HFF-Myc (cell line): Measurements from ENCODE around the gene BMERB1.
"Not testable (repeated sequence)": the region's sequence is repeated elsewhere in the genome, so short reads cannot be mapped to it uniquely, and the experiment has no call there.

Source experiments
- DNase-seq: peaks from one replicate; pipeline ENCODE4 v3.0.0-alpha.2; 2011; ENCODE audit warnings: low read depth; ENCODE audit errors: extremely low read depth
- H3K4me3 ChIP-seq: replicated peaks from 2 replicates; pipeline ENCODE4 v1.5.1; 2011; ENCODE audit warnings: low read depth, mild to moderate bottlenecking, control low read depth, low read length
- CTCF ChIP-seq: IDR thresholded peaks from 2 replicates; pipeline ENCODE4 v1.5.1; 2012; ENCODE audit warnings: mild to moderate bottlenecking, low read depth, low read length, control low read depth; ENCODE audit errors: missing control alignments

The BMERB1 gene

GRCh38 chr16:15435216-15435864 lies 952 bp downstream of the BMERB1 start:
- TF ChIP-seq CTCF: no peak
- peak overlapping the region; percentile 87 for H3K4me3 ChIP-seq
- DNase-seq: no peak

- DNase-seq: no peak
- TF ChIP-seq CTCF: no peak
- no peak overlapping the region for H3K4me3 ChIP-seq
Measured at GRCh38 chr16:15439102-15439501, 4.7 kb downstream of the BMERB1 start.

- no peak for TF ChIP-seq CTCF
- no peak overlapping the region for H3K4me3 ChIP-seq
- no peak for DNase-seq
Measured at GRCh38 chr16:15439521-15439920, 5.1 kb downstream of the BMERB1 start.

- H3K4me3 ChIP-seq: no peak overlapping the region
- TF ChIP-seq CTCF: no peak
- DNase-seq: no peak
Measured at GRCh38 chr16:15440852-15441251, 6.5 kb downstream of the BMERB1 start.

- DNase-seq, H3K4me3 ChIP-seq: not testable (repeated sequence)
Measured at GRCh38 chr16:15442140-15442539, 7.8 kb downstream of the BMERB1 start.

- no peak for DNase-seq
- TF ChIP-seq CTCF: no peak
Measured at GRCh38 chr16:15443753-15444152, 9.4 kb downstream of the BMERB1 start.

GRCh38 chr16:15444264-15444663 lies 9.9 kb downstream of the BMERB1 start:
- no peak overlapping the region for H3K4me3 ChIP-seq
- no peak for DNase-seq
- TF ChIP-seq CTCF: no peak

More at GRCh38 chr16:15443753-15444152, 9.4 kb downstream of the BMERB1 start:
- H3K4me3 ChIP-seq: no peak overlapping the region
